Stimulated activated CD4-positive, alpha-beta T cell treated with anti-CD3 and anti-CD28 coated beads, Interleukin-4, amount 100 ng/mL, for 24 hours (primary cell): Measurements from ENCODE around the gene POP4.

Experiments
- DNase-seq: peaks from one replicate; pipeline ENCODE4 v3.0.0-alpha.2; 2020

Gene POP4

DNA sequence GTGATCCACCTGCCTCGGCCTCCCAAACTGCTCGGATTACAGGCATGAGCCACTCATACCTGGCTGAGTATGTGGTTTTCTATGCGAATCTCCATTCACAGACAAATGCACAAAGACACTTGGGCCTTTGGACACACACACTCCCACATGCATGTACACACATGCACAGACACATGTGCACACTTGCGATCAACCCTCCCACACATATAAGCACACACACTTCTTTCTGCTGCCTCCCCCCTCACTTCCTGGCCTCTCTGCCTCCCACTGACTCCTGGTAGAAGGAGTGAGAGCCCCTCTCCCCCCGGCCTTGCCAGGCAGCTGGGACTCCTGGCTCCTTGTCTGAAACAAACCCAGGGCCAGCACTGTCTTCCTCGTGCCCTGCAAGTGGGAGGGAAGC lies 29.9 kb downstream of the POP4 start:
- no peak for DNase-seq

DNA sequence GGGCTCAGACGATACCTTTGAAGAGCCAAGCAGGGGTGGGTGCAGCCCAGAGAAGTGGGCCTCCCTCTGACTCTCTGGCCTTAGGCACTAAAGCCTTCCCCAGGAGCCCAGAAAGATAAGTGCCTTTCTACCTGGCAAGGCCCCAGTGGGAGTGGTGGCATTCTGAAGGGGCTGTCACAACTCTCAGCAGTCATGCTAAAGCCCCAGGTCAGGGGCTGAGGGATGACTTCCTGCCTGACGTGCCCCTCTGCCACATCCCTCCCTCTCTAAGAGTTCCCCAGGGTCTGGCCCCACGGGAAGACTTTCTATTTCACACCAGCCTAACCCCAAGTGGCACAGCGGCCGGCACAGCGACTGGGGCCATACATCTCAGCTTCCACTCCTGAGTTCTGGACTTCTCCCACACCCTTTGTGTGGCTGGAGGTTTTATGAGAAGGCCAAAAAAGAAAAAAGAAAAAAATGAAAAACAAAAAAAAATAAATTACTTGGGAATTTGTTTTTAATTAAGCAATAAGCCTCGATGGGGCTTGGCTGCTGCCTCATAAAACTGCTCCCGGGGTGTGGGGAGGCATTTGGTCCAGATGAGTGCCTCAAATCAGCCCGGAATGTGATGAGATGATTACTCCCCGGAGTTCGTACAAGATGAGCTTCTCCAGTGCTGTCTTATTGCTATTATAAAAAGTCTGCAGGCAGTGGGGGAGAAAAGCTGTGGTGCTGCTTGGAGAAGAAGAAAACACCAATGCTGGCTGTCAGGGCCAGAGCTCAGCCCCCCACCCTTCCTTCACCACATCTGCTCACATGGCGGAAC lies 30.7 kb downstream of the POP4 start:
- DNase-seq = no peak

DNA sequence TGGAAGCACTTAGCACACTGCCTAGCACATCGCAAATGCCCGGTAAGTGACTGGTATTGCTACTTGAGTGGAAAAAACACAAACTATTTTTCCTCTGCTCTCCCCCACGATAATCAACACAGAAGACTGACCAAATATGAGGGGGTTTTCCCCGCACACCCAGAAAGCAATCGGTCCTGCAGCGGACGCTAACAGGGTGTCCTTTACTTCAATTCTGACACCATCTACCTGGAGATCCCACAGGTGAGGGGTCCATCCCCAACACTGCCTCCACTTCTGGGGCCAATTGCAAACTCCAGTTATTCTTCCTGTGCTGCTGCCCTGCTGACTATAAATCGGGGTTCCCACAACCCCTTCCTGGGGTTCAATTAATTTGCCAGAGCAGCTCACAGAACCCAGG lies 33.0 kb downstream of the POP4 start:
- DNase-seq = no peak

DNA sequence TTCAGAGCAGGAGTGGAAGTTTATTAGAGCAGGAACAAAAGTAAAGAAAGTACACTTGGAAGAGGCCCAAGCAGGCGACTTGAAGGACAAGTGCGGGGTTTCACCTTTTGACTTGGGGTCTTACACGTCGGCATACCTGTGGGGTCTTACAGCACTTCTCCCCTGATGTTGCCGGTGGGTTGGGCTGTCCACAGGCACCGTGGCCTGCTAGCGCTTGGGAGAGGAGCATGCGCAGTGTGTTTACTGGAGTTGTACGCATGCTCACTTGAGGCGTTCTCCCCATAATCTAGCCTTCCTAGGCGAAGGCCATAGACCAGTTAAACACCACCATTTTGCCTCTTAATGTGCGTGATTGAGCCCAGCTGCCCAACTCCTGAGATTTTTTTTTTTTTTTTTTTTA lies 34.1 kb downstream of the POP4 start:
- no peak for DNase-seq

DNA sequence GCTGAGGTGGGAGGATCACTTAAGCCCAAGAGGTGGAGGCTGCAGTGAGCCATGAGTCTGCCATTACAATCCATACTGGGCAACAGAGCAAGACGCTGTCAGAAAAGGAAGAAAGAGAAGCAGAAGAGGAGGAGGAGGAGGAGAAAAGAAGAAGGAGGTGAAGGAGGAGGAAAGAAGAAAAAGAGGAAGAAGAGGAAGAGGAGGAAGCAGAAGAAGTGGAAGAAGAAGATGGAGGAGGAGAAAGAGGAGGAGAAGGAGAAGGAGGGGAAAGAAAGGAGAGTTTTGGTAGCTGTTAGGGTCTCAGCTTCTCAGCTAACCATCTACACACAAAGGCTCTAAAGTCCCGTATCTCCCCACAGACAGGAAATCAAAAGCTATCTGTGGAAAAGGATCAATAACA lies 35.5 kb downstream of the POP4 start:
- DNase-seq = no peak

DNA sequence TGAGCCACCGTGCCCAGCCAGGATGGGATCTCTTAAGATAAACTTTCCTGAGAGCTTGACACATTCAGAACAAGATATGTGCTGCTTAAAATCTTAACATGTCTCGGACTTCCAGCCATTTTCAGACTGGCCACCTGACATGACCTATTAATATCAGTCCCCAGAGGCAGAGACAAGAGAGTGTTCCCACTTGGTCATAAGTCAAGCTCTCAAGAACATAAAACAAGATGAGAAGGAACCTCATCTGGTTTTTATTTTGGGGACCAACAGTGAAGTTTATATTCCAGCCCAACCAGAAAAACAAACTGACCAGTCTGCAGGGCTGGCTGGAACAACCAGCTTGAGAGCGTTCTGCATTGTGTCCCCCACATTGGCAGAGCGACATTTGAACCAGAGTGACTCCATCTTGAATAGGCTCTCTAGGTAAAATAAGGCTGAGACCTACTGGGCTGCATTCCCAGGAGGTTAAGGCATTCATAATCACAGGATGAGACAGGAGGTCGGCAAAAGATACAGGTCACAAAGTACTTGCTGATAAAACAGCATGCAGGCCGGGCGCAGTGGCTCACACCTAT lies 37.4 kb downstream of the POP4 start:
- DNase-seq = no peak

DNA sequence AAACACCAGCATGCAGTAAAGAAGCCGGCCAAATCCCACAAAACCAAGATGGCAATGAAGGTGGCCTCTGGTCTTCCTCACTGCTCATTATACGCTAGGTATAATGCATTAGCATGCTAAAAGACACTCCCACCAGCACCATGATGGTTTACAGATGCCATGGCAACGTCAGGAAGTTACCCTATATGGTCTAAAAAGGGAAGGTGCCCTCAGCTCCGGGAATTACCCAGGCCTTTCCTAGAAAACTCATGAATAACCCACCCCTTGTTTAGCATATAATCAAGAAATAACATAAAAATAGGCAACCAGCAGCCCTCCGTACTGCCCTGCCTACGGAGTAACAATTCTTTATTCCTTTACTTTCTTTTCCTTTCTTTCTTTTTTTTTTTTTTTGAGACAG lies 38.1 kb downstream of the POP4 start:
- no peak for DNase-seq

DNA sequence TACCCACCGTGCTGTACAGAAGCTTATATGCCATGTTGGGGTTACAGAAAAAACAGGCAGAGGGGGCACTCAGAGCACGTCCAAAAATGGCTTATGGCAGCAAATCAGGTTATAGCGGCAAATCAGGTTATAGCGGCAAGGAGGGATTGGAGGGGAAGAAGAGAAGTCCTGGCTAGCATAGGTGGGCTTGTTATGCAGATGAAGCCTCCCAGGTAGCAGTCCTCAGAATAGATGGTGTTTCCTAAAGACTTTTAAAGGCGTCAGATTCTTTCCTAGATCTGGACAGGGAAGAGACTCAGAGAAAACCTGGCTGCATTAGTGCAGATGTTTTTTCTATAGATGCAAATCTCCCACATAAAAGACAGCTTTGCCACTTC lies 39.4 kb downstream of the POP4 start:
- DNase-seq = no peak

DNA sequence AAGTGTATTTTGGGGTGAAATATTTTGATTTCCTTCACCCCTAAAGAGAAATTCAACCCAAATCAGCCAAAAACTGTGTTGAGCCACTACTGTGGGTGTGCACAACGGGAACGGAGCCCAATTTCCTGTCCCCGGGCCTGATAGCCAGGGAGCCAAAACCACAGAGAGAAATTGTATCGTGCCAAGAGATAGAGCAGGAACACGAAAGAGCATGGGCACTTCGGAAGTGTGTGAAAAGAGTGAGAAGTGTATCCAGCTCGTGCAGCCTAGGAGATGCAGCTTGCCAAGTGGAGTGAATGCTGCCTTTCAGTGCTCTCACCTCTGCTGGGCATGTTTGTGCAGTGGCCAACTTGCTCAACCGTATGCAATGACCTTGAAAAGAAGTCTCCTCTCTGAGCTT lies 39.8 kb downstream of the POP4 start:
- no peak for DNase-seq

DNA sequence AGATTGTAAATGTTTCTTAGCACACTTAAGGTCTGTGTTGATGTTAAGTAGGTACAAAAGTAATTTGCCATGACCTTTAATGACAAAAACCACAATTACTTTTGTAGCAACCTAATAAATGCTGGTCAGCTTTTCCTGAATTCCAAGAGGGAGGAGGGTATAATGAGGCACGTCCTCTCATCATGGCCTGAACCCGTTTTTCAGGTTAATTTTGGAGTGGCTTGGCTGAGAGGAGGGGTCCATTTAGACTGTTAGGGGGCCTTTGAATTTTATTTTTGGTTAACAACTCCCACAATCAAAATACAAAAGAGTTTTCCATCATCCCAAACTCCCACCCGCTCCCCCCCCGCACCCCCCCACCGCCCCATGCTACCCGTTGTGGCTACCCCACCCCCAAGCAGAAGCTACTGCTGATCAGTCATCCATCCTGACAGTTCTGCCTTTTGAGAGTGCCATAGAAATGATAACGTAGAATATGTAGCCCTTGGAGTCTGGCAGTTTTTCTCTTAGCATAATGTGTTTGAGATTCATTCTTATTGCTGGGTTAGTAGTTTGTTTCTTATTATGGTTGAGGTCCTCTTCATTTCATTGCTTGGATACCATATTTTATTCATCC lies 44.8 kb downstream of the POP4 start:
- DNase-seq = no peak

DNA sequence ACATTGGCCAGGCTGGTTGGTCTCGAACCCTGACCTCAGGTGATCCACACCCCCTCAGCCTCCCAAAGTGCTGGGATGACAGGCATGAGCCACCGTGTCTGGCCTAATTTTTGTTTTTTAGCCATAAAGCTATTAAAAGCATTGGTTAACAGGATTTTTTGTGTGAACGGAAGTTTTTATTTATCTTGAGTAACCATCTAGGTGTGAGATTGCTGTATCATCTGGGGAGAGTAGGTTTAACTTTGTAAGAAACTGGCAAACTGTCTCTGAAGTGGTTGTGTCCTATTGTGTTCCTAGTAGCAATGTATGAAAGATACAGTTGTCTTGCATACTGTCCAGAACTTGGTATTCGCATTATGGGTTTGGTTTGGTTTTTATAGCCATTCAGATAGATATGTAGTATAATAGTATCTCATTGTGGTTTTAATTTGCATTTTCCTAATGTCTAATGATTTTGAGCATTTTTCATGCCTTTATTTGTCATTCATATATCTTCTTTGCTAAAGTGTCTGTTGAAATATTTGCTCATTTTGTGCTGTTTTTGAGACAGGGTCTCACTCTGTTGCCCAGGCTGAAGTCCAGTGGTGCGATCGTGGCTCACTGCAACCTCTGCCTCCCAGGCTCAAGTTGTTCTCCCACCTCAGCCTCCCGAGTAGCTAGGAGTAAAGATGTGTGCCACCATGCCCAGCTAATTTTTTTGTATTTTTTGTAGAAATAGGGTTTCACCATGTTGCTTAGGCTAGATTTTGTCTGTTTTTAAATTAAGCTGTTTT lies 45.7 kb downstream of the POP4 start:
- DNase-seq = no peak

DNA sequence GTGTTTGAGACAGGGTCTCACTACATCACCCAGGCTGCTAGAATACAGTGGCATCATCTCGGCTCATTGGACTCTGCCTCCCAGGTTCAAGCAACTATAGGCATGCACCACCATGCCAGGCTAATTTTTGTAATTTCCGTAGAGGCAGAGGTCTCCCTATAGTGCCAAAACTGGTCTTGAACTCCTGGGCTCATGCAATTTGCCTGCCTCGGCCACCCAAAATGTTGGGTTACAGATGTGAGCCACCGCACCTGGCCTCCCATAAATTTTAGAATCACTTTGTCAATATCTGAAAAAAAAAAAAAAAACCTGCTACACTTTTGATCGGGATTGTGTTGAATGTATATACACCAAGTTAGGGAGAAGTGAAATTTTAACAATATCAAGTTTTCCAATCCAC lies 47.3 kb downstream of the POP4 start:
- DNase-seq = no peak

DNA sequence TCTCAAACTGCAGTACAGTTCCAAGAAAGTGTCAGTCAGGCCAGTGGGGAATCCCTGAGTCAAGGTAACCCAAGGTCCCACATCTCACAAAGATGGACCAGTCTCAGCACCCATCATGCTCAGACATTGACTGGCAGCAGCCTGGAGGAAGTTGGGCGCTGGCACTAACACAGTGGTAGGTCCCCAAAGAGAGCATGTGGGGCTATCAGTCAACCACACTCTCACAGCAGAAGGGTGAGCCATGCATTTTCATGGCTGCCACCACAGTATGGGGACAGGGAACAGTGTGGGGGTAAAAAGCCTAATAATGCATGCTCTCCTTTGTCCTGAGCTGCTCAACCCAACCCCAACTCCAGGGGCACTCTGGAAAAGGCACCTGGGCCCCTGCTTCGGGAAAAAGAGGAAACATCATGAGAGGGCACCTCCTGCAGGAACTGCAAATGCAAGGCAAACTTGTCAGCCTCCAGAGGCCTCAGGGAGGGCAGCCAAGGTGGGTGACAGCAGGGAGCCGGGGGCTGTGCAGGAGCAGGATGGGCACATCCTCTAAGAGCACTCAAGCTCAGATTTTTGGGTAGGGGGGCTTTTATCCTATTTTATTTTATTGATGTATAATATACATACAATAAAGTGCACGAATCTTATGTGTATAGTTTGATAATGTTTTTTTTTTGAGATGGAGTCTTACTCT lies 49.7 kb downstream of the POP4 start:
- no peak for DNase-seq

DNA sequence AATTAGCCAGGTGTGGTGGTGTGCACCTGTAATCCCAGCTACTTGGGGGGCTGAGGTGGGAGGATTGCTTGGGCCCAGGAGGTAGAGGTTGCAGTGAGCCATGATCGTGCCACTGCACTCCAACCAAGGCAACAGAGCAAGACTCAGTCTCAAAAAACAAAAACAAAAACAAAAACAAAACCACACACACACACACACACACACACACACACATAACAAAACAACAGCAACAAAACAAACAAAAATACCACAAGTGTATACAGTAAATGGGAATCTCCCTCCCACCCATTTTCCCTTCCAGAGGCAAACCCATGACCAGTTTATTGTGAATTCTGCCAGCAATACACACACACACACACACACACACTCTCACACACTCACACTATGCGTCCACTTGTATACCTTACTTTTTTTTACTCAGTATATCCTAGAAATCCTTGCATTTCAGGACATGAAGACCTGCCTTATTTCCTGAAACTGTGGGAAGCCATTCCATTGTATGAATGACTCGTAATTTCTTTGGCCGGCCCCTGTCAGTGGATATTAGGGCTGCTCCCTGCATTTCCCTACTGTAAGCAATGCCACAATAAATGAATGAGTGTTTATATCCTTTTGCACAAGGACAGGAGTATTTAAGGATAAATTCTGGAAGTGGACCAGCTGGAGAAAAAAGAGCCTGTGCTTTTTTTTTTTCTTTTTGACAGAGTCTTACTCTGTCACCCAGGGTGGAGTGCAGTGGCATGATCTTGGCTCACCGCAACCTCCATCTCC lies 52.3 kb downstream of the POP4 start:
- DNase-seq = no peak

DNA sequence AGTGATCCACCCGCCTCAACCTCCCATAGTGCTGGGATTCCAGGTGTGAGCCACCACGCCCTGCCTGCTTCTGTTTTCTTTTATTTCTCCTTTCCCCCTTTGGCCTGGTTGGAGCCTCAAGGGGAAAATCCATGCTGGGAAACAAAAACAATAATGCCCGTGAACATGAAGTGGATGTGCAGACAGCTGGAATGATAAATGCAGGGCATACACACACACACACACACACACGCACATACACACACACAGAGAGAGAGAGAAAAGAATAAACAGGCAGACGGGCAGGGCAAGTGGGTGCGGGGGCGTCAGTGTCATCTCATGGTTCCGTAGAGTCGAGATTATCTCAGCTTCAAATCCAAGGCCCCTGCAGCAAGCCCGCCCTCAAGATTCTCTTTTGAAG lies 54.8 kb downstream of the POP4 start:
- peak; percentile 61 for DNase-seq

DNA sequence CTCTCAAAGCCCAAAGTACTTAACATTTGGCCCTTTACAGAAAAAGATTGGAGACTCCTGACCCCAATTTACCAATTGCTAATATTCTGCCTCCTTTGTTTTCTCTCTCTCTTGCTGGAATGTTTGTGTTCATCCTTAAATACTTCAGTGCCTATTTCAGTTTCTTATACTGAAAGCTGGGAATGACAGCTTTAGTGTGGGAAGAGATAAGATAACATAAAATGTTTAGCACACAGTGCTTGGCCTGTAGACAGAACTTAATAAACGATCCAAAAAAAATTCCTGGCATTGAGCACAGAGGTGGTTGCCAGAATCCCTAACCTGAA lies 56.2 kb downstream of the POP4 start:
- DNase-seq = no peak

DNA sequence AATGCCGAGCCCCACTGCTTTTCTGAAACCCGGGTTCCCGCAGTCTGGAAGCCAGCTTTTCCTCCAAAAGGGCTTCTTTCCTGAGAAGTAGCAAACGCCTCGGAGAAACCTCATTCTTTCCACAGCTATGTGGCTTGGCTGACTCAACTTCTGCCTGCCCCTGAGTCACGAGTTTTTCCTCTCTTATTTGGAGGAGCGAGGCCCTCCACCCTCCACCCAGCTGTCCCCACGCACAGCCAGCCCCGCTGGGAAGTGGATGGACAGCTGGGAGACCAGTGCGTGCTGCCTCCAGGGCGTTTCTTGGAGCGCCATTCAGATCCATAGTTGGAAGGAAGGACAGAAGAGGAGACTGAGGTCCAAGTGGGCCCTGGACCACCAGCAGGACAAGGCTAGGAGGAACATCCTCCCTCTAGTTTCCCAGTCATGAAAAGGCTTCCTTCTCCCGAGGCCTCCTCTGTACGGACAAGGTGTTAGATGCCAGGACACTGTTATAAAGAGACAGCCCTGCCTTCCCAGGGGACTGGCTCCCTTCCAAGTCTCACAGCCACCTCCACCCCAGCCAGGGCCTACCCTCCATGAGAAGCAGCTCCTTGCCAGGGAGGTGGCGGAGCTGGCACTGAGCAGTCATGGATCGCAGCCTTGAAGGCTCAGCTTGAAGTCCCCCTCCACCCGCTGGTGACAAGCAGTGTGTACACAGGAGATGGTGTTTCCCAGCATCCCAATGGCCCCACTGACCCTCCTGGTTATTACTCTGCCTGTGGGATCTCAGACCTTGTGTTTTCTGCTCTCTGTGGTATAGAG lies 56.7 kb downstream of the POP4 start:
- peak; percentile 47 for DNase-seq

DNA sequence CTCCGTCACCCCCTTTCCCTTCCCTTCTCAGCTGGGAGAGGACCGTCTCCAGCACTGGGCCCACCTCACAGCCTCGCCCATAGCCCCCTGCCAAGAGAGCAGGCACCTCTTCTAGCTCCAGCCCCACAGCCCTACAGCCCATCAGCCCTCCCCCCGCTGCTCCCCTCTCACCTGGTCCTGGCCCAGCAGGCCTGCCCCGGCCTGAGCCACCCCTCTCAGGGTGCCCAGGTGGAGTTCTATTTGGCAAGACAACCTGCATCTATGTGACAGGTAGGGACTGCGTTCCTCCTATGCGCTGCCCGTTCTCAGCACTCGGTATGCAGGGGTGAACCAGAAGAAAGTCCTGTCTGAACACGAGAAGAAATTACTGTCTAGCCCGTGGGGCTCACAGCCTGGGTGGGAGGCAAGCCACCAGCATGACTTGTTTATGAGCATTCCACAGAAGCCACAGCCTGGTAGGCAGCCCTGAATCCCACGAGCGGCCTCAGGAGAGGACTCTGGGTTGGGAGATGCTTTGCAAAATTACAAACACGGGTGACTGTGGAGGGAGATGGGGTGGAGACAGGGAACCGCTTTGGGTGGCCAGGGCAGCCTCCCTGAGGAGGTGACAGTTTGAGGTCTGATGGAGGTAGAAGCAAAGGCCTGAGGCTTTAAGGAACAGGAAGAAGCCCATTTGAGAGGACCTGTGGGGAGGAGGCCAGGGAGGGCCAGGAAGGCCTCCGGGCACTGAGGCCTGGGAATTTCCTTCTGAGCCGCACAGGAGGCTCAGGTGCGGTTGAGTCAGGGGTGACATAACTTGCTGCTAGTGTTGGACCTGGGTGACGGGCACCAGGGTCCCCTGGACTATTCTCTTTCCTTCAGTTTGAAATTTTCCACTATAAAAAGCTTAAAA lies 58.0 kb downstream of the POP4 start:
- no peak for DNase-seq

DNA sequence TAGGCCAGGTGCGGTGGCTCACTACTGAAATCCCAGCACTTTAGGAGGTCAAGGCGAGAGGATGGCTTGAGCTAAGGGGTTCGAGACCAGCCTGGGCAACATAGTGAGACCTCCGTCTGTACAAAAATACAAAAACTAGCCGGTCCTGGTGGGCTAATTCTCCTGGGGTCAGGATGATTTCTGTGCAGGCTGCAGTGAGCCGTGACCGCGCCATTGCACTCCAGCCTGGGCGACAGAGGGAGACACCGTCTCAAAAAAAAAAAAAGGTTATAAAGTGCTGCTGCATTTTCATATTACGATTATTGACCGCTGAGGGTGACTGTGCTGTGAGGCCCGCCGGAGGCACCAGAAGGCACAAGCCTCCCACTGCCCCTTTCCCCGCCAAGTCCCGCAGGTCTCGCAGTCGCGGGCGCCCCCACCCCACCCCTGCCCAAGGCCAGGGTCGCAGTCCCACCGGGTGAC lies 58.7 kb downstream of the POP4 start:
- DNase-seq = no peak

DNA sequence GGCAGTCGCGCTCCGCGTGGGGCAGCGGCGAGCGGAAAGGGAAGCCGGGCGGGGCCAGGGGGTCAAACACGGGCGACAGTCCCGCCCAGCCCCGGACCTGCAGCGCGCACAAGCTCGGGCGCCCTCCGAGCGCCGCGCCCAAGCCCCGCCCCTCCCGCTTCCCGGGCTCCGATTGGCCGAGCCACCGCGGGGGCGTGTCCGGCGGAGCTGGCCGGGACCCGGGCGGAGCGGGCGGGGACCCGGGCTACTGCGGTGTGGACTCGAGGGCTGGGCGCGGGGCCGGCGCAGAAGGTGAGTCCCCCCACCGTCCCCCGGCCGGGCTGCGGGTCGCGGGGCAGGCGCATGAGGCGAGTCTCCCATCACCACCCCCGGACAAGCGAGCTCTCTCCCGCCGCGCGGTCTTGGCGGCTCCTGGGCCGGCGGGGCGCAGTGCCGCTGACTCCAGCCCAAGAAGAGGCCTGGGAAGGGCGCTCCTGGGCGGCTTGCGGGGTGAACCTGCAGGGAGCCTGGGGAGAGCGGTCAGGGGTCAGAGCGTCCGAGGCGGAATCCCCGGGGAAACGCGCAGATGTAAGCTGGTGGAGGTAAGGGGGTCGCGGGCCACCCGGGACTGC lies 59.2 kb downstream of the POP4 start, which contains the start of gene PLEKHF1:
Gene PLEKHF1 (plus strand): TSS at position 247 of the 611 bp plus-strand sequence. CDS start 8,379 bp downstream, outside the sequence.
- peak; percentile 83 for DNase-seq
